GM20431 (cell line): ENCODE measurements around the gene ZNF821.
"Not testable (repeated sequence)": the region's sequence is repeated elsewhere in the genome, so short reads cannot be mapped to it uniquely, and the experiment has no call there.

ENCODE experiments used
- in situ Hi-C: fragments of 300-500 bp; cut with MseI, MboI; formaldehyde crosslinking; loops from one replicate; pipeline ENCODE4 v1.15.0; 2020; ENCODE audit warnings: low sequenced_read_pairs; ENCODE audit not compliant: unreplicated experiment

The ZNF821 gene

DNA sequence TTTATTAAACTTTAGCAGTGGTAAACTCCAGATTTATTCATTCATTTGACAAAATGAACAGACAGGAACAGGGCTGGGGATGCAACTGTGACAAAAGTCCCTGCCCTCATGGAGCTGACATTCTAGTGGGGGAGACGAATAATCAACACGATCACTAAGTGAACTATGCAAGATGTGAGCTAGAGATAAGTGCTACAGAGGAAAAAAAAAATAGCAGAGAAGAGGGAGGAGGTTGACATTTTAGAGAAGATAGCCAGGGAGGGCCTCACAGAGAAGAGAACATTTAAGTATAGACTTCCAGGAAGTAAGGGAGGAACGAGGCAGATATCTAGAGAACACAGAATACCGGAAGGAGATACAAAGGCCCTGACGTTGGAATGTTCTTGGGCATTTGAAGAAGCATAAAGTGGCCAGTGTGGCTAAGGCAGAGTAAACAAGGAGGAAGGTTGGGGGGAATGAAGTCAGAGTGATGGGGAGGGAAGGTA, 57.4 kb downstream of the ZNF821 start:
- in situ Hi-C loops, result no loop called here

- in situ Hi-C loops, result not testable (repeated sequence)
Measured at GRCh38 chr16:71817155-71817500, 66.9 kb downstream of the ZNF821 start.

DNA sequence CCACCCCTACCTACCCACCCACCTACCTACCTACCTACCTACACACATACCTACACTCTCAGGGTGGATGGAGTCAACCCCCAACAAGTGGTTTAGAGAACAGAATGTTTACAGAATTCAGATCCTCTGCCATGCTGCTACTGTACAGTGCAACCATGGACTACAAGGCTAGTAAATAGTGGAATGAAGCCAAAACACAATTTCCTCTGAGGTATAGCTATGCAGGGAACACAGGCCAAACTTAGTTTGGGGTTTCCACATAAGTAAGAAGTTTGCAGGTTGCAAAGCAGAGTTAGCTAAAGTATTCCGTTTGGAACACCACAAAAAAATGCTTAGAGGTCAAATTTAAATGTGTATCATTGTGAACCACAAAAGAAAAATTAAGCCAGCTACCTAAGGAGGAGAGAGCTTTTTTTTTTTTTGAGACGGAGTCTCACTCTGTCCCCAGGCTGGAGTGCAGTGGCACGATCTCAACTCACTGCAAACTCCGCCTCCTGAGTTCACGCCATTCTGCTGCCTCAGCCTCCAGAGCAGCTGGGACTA, 72.7 kb downstream of the ZNF821 start:
- in situ Hi-C loops, result no loop called here

DNA sequence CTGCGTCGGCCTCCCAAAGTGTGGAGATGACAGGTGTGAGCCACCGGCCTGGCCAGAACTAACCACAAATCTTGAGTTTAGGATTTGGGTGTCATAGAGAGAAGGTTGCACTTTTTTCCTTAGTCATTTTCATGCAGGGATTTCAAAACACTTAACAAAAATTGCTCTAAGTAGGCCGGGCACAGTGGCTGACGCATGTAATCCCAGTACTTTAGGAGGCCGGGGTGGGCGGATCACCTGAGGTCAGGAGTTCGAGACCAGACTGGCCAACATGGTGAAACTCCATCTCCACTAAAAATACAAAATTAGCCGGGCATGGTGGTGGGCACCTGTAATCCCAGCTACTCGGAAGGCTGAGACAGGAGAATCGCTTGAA, 73.8 kb downstream of the ZNF821 start:
- in situ Hi-C loops, result not testable (repeated sequence)
